ENCODE data around the gene THAP4. TPM values are rescaled to one million over a fixed set of nuclear protein-coding genes. Genes with fewer than 3 reads are reported as not detected.

THAP4 gene
- total RNA-seq, 1 donor from 2014 or later, result 83.2 TPM

DNA sequence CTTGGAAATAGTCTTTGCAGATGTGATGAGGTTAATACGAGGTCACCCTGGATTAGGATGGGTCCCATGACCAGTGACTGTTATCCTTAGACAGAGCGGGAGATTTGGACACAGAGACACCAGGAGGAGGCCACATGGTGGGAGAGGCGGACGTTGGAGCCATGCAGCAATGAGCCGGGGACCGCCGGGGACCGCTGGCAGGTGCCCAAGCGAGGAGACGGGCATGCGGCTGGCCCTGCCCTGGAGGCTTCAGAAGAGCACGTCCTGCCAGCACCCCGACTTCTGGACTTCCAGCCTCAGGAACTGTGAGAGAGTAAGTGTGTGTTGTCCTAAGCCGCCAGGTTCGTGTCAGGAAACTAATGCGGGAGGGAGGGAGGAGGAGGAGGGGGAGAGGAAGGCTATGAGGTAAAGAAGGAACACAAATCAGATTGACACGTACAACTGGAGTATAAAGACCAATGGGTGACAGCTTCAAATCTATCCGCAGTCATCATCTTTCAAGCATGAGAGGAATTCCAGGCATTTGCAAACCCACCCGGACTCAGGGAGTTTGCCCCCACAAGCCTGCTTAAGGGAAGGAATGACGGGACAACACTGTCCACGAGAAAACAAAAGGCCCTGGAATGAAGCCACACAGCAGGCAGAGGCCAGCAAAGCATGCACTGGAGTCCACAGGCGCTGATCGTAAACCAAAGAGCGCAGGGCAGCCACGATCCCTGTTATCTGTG, 90.0 kb downstream of the THAP4 start:
- ATAC-seq, result no peak
- intact Hi-C loops (cut with DNase I), result no loop called here

DNA sequence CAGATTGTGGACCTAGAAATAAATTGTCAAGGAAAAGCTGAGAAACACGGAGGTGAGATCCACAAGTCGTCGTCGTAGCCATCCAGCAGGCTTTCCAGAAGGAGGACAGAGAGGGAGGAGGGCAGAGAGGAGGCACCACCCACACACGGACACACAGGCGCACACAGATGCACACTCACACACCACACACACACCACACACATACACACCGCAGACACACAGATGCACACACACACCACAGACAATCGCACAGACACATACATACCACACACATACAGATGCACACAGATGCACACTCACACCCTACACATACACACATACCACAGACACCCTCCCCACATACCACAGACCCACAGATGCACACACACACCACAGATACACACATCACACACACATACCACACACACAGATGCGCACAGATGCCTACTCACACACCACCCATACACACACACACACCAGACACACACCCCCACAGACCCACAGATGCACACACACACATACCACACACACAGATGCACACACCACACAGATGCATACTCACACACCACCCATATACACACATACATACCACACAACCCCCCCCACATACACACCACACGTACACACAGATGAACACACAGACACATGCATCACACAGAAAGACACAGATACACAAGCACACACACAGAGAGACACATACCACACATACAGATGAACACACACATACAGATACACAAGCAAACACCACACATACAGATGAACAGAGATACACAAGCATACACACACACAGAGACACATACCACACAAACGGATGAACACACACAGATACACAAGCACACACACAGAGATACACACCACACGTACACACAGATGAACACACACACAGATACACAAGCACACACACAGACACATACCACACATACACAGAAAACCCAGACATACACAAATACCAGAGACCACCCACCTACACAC, 91.2 kb downstream of the THAP4 start:
- DNase-seq (ENCODE audit: missing footprints), result no peak
- intact Hi-C loops (cut with DNase I), result no loop called here
- no peak for ATAC-seq

More for the DNA sequence above, 90.0 kb downstream of the THAP4 start:
- DNase-seq (ENCODE audit: missing footprints), result no peak

DNA sequence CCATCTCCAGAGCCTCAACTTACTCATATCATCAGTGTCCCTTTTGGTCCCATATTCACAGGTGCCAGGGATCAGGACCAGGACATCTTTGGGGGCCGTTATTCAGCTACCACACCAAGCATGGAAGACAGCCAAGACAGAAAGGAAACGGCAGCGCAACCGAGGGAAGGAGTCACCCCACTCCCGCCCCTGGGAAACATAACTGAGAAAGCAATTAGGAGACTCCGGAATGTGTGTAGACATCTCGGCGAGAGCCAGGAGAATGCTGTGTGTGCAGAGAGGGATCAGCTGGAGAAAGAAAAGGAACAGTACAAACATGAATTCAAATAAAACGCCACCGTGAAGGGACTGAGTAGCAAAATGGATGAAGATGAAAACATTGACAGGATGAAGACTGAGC, 91.9 kb downstream of the THAP4 start:
- ATAC-seq (no peak), DNase-seq (ENCODE audit: missing footprints) (no peak)
- intact Hi-C loops (cut with DNase I), result no loop called here

DNA sequence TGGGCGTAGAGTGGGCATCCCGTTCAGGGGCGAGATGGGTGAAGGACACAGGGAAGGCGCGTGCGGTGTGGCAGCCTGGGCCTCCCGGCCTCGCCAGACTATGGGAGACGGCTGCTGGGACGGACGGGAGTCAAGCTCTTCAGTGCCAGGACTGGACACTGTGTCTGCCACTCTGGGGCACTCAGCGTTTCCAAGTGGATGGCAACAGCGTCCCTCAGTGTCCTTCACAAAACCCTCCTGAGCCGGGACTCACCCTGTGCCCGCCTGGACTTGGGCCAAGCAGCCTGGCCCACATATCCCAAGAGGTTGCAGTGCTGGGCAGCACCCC, 94.7 kb downstream of the THAP4 start:
- DNase-seq (ENCODE audit: missing footprints), result no peak
- intact Hi-C loops (cut with DNase I), result no loop called here
- ATAC-seq, result peak; percentile 49

DNA sequence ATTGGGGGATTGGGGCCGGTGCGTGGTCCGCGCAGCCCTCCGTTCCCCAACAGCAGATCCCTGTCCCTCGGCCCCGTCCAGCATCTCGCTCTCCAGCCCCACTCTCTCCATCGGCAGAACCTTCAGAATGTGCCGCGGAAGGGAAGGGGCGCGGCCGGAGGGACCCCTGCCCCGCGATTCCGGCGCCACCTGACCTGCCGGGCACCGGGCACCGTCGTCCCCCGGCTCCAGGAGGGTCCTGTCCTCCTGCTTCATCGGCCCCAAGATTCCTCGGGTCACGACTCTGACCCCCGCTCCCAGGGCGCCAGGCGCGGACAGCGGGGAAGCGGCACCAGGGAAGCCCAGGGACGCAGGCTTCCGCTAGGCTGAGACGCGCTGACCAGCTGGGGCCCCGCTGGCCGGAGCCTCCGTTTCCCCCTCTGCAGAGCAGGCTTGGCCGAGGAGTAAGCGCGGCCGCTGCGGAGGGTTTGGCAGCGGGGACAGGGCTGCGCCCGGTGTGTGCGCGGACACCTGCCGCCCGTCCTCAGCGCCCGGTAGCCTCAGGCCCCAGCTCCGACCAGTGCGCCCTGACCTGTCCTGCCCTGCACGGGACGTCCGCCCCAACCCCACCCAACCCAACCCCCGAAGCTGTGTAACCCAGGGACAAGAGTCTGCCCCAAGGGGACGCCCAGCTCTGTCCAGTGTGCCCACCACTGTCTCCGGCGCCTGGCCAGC, 95.2 kb downstream of the THAP4 start:
- intact Hi-C loops (cut with DNase I), result no loop called here
- ATAC-seq, result no peak
- no peak for DNase-seq (ENCODE audit: missing footprints)

DNA sequence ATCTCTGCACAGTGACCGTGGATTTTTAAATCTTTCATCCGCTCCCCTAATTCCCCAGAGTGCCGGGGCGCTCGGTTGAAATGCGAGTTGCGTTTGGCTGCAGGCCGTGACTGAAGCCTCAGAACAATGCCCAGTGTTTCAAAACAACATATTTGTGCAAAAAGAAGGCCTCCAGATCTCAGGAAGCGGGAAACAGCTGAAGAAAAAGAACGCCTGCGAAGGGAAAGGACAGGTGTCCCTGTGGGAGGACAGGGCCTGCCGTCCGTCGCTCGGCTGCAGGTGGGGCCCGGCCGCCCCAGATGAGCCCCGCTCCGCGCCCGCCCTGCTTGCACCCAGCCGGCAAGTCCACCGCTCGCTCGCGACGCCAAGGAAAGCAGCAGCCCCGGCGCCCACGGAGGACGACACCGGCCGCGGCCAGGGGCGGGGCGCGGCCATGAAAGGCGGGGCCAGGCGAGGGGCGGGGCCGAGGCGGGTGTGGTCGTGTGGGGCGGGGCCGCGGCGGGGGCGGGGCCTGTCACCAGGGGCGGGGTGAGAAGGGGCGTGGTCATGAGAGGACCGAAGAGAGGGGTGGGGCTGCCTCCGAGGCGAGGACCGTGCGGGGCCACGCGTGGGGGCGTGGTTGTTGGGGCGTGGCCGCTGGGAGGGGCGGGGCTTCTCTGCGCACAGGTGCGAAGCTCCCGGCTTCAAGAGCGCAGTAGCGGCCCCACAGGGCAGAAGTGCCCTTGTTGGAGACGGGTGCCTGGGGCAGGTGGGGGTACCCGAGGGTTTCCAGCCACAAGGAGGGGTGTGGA, 96.0 kb downstream of the THAP4 start:
- intact Hi-C loops (cut with DNase I), result no loop called here
- ATAC-seq (peak; percentile 74), DNase-seq (ENCODE audit: missing footprints) (peak; percentile 79)

DNA sequence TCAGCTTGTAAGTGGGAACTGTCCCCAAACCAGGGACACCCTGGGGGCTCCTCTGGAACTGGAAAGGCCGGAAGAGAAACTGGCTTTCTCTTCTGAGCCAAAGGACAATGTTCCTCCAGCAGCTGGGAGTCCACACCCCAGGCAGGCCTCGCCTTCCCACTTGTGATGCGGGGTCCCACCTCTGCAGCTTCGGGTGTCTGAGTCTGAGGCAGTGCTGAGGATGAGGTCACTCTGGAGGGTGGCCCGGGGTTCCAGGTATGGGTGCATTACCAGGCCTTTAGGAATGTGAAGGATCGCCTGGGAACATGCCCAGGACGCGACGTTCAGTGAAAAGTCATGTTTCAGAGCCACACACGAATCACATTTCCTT, 96.6 kb downstream of the THAP4 start:
- no peak for DNase-seq (ENCODE audit: missing footprints)
- intact Hi-C loops (cut with DNase I), result no loop called here
- peak; percentile 8 for ATAC-seq

DNA sequence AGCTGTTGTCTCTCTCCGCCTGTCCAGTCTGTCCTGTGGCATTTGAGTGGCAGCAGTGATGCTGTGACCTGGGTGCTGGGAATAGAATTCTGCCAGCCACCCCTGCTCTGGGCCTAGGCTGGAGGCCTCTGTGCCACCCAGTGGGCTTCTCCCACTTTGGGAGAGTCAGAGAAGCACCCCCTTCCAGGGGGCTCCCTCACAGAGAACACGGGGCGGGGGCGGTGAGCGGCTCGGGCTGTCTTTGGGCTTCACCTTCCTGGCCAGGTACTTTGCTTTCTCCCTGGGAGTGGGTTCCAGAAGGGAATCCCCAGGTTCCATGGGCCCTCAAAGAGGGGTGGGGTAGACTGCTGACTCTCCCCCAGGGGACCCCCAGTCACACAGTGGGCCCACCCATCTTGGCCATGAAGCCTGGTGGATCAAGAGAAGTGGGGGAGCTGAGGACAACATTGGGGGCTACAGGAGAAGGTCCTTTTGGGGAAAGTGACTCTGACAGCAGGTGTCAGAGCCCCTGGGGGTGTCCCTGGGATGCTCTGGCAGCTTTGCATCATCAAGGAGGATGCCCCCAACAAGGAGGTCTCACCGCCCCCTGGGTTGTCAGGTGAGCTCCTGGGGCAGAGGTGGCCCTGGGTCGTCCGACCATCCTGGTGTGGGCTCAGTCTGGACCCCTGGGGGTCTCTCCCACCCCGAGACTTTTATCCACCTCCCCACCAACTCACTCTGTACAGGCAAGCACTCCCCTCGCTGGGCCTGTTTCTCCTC, 97.2 kb downstream of the THAP4 start:
- ATAC-seq, result no peak
- intact Hi-C loops (cut with DNase I), result no loop called here

DNA sequence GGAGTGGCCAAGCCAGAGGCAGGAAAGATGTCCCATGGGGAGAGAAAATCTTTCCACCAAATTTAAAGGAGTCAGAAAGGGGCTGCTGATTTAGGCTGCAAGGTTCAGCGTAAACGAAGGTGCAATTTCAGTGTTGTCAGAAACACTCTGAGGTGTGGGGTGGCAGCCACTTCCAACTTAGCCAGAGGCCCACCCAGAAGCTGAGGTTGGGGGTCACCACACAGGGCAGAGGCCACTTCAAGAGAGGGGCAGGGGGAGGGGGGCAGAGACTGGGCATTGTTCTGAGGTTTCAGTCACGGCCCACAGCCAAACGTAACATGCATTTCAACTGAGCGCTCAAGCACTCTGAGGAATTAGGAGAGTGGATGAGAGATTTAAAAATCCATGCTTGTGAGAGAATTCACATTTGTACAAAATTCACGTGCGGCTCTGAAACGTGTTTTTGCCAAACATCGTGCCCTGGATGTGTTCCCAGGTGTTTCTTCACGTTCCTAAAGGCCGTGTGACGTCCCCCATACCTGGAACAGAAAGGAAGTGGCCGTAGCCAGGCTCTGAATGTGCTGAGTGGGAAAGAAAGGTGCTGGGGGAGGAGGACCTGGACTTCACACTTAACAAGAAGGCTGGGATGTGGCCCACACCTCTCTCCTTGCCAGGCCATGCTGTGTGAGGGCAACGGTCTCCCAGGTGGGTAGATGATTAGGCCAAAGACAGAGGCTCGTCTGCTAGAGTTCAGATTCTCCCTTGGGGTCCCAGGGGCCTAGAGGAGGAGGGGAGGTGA, 97.9 kb downstream of the THAP4 start:
- DNase-seq (ENCODE audit: missing footprints), result no peak
- ATAC-seq, result no peak
- intact Hi-C loops (cut with DNase I), result no loop called here

More for the DNA sequence above, 97.2 kb downstream of the THAP4 start:
- no peak for DNase-seq (ENCODE audit: missing footprints)

DNA sequence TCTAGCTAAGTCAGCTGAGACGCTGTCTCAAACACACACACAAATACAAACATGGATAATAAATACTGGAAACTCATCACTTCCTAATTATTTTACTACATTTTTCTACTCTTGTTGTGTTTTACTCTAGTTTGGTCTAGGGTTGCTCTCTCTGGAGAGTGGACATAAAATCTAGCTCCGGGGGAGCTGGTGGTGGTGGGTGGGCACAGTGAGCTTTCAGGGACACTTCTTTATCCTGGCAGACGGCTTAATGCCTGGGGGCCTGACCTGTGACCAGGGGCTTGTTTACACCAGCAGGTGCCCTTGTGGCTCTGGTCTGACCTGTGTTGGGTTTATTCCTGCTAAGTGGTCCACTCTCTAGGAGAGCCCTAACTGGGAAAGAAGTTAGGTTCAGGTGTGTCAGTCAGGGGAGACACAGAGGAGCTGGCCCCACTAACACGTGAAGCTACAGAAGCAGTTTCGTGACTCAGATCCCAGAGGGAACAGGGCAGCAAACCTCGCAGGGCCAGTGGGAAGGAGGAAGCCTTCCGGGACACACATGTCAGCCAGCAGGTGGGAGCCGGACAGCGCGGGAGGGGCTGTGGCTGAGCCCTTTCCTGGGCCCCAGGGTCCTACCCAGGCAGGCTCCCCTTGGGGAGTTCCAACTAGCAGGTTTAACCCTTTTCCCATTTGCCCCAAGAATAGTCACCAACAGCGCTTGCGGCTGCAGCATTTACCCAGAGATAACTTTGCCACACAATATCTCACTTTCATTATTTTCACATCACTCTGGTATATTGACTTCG, 100.9 kb downstream of the THAP4 start:
- ATAC-seq (no peak), DNase-seq (ENCODE audit: missing footprints) (no peak)
- intact Hi-C loops (cut with DNase I), result no loop called here

DNA sequence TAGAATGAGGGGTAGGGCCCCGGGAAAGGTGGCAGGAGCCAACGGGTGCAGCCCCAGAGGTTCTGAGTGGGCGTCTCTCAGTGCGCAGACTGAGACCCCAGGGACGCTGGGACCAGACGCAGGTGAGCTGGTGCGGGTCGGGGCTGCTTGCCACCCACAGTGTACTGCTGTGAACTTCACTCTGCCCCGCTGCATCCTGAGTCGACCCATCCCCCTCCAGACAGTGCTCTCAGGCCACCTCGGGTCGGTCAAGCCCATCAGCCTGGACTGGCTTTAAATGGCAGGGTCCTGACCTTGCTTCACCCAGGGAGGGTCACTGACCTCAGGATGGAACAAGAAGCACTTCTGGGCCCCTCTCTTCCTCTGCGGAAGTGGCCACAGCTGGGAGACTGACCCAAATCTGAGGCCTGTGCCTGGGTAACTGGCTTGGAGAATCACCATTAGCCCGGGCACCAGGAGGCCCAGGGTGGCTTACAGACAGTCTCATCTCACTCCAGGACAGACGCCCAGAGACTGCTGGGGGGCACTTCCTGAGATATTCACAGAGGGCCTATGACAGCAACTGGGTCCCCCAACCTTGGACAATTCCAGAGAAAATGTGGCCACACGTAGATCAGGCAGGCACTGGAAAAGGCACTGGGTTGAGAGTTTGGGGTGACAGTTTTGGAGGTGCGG, 102.1 kb downstream of the THAP4 start:
- DNase-seq (ENCODE audit: missing footprints) (no peak), ATAC-seq (no peak)
- intact Hi-C loops (cut with DNase I), result no loop called here

Other genes with a start within 250 kb of the THAP4 start
- 97.4 TPM for gene STK25, start 128.6 kb downstream of the THAP4 start, total RNA-seq
- 4.5 TPM for gene BOK, start 78.4 kb downstream of the THAP4 start, total RNA-seq
- gene ATG4B, start 535 bp upstream of the THAP4 start, total RNA-seq, result 43.3 TPM
- 11.1 TPM for gene DTYMK, start 49.7 kb upstream of the THAP4 start, total RNA-seq
- gene ING5, start 64.9 kb upstream of the THAP4 start, total RNA-seq, result 16.5 TPM
- gene D2HGDH, start 97.5 kb upstream of the THAP4 start, total RNA-seq, result 19.6 TPM
- gene GAL3ST2, start 139.7 kb upstream of the THAP4 start, total RNA-seq, result not detected
- 0.30 TPM for gene NEU4, start 172.0 kb upstream of the THAP4 start, total RNA-seq
- 1.2 TPM for gene PDCD1, start 221.7 kb upstream of the THAP4 start, total RNA-seq
- gene RTP5, start 232.6 kb upstream of the THAP4 start, total RNA-seq, result not detected